Stimulated activated CD8-positive, alpha-beta memory T cell treated with anti-CD3 and anti-CD28 coated beads, Interleukin-4, amount 100 ng/mL, for 1 hour (primary cell): Measurements from ENCODE around the gene NR2F6.

Source experiments
- DNase-seq, 2 donors: peaks; one replicate each; pipeline ENCODE4 v3.0.0-alpha.2; 2020; ENCODE audit warnings: low read depth in 2 of 2, low spot score in 1 of 2

Gene NR2F6

DNA sequence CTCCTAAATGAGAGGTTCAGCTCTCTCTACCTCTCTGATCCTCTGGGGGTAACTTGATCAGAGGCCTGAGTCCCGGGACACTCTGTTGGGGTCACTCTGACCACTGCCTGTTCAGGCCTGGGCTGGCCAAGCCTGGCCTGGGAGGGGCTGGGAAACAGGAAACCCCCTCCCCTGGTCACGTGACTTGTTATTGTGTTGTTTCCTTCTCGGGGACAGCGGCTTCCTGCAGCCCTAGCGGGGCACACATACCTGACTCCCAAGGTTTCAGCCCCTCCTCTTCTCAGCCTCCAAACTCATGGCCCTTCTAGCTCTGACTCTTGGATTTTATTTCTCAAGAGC lies 18.9 kb upstream of the NR2F6 start, which contains the start of gene USHBP1:
Gene USHBP1, minus strand, starts transcription at position 105 of the 339 bp plus-strand sequence. CDS start 446 bp downstream, outside the sequence.
- no peak for DNase-seq

DNA sequence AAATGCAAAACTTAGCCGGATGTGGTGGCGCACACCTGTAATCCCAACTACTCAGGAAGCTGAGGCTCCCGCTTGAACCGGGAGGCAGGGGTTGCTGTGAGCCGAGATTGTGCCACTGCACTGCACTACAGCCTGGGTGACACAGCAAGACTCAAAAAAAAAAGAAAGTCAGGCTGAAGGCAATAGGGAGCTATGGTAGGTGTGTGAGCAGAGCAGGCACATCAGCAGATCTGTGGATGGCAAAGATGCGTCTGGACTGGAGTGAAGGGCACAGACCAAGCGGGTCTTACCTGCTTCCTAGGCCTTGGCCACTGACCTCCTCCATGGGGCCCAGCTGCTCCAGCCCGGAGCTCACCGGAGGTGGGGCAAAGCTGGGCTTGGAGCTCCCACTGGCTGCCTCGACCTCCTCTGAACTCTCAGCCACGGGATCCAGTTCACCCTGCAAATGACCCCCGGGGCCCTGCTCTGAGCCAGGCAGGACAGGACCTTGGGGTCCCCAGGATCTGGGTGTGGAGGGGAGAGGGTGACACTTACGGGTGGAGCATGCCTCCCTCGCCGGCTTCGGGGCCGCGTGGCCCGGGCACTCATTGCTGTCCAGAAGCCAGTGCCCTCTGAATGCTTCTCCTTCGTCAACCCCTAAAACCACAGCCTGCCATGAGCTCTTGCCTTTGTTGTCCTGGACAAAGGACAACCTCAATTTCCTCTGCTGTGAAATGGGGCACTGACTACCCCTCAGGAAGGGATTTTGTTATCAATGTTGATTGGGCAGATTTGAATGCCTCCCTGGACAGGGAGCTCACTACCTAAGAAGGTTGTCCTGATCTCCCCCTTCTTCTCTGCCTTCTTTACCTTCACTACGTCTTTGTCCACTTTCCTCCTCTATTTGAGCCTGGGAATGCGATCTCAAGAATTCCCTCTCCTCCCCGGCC lies 18.3 kb upstream of the NR2F6 start:
- DNase-seq = no peak

DNA sequence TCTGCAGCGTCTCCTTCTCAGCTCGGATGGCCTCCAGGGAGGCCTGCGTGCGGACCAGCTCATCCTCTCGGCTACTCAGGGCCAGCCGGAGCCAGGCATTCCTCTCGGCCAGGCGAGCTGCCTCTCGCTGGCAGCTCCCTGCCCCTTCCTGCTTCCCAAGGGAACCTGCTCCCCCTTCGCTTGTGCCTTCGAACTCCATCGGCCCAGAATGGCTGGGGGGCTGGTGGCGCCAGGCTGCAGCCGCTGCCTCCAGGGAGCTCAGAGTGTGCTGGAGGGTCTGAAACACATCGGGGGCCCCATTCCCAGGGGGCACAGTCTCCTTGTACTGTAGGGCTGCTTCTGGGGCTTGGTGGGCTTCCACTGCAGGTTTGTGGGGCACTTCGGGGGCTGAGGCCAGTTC lies 16.8 kb upstream of the NR2F6 start:
- no peak for DNase-seq

DNA sequence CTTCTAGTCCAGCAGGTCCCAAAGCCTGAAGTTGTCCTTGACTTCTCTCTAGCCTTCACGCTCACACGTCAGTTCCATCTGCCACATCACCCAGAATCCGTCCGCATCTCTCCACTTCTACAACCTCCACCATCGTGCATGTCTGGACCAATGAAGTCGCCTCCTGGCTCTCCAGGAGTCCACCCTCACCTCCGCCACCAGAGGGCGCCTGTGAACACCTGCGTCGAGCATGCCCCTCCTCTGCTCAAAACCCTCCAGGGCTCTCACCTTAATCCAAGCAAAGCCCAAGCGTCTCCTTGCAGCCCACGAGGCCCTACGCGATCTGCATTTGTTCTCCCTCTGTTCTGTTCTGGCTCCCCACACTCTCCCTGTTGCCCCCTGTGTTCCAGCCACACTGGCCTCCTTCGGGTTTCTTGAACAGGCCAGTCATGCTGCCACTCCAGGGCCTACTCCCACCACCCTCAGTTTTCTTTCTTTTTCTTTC lies 15.2 kb upstream of the NR2F6 start:
- peak; percentile 80 for DNase-seq

DNA sequence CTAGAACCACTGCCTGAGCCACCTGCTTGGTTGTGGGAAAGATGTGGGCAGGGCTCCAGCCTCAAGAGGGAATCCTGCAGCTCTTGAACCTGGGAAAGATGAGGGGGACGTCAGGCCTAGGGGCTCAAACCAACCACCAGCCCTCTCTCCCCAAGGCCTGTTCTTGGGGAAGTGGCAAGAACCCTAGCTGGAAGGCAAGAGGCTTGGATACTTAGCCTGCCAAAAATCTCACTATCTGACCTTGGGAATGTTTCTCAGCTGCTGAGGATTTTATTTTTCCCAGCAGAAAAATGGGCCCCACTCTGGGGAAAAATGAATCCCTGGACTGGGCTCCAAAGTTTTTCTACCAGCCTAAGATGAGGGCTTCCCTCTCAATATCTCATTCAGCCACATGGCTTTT lies 14.2 kb upstream of the NR2F6 start:
- no peak for DNase-seq

DNA sequence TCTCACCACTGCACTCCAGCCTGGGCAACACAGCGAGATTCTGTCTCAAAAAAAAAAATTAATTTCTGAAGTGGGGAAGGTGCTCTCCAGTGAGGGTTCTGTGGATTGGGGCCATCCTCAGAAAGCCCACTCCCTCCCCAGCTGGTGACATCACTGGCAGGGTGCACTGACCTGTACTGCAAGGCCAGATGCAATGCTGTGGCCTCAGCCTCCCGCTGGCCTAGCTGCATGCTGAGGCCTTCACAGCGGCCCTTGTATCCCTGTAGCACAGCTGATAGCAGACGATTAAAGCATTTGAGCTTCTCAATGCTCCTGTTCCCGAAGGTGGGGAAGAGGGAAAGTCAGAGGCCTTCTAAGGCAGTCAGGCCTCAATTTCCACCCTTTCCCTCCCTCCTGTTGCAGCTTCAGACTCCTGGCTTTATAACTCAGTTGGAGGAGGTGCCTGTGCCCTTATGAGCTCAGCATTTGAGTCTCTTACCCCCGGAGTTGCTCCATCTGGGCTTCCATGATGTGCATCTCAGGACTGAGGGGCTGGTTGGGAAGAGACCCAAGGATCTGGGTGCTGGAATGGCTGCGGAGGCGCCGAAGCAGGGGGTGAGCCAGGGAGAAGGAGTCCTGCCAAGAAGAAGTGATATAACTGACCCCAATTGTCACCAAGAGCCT lies 13.5 kb upstream of the NR2F6 start:
- DNase-seq = no peak

DNA sequence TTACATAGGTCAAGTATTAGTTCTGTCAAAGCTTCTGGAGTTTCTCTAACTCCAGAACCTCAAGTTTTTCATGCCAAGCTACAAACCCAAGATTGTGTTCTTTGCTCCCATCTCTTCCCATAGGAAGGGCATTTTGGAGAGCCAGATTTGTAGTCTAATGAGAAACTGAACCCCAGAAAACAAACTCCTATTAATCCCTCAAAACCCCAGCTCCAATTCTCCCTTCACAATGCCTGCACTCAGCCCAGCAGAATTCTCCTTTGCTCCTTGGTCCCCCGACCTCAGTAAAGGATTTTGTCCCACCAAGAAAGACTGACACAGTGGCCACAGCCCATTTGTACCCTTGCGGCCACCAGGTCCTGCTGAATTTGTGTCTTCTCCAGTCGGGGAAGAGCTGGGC lies 10.4 kb upstream of the NR2F6 start:
- no peak for DNase-seq

DNA sequence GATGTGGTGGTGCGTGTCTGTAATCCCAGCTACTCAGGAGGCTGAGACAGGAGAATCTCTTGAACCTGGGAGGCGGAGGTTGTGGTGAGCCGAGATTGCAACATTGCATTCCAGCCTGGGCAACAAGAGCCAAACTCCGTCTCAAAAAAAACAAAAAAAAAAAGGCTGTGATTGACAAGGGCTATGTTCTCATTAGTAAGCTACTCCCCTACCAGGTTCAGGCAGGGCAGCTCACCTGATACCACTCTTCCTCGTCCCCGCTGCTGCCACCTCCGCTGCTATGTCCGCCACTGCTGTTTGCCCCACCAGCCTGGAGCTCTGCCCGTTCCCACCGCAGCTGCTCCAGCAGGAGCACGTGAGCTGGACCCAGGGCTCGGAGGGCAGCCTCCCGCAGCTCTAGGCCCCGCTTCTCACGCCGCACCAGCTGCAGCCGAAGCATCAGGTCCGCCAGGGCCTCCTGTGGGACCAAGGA lies 9.5 kb upstream of the NR2F6 start:
- DNase-seq = no peak

DNA sequence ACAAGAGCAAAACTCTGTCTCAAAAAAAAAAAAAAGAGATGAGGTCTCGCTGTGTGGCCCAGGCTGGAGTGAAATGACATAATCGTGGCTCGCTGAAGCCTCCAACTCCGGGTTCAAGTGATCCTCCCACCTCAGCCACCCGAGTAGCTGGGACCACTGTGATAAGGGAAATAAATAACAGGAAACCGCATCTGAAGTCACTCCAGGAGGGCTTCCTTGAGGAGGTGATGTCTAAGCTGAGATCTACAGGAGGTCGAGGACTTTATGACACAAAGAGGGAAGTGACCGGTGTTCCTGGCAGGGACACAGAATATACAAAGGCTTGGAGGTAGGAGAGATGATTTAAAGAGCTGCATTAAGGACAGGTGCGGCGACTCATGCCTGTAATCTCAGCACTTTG lies 8.9 kb upstream of the NR2F6 start:
- no peak for DNase-seq

DNA sequence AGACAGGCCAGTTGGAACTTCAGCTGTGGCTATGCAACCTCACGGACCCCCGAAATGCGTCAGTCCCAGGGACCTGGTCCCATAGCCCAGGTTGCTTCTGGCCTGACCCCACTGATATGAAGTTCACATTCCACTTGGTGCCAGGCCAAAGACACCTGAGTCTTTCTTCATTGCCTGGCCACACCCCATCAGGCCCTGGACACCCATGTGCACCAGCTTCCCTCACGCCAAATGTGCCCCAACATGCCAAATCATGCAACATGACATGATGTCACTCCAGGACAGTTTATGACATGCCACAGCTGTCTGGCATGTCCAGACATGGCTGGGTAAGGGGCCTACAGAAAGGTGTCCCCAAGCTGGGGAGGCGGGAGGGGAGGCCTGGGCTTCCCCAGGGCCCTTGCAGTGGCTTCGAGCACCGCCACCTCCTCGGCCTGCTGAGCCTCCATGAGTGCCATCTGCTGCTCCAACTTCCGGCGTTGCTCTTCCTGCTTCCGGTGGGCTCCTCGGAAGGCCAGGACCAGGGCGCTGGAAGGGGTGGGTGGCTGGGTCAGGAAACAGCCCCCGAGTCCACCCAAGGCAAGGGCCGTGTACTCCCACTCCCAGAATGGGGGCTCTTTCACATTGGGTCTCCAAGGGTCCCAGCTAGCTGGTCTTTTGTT lies 4.3 kb upstream of the NR2F6 start:
- no peak for DNase-seq

DNA sequence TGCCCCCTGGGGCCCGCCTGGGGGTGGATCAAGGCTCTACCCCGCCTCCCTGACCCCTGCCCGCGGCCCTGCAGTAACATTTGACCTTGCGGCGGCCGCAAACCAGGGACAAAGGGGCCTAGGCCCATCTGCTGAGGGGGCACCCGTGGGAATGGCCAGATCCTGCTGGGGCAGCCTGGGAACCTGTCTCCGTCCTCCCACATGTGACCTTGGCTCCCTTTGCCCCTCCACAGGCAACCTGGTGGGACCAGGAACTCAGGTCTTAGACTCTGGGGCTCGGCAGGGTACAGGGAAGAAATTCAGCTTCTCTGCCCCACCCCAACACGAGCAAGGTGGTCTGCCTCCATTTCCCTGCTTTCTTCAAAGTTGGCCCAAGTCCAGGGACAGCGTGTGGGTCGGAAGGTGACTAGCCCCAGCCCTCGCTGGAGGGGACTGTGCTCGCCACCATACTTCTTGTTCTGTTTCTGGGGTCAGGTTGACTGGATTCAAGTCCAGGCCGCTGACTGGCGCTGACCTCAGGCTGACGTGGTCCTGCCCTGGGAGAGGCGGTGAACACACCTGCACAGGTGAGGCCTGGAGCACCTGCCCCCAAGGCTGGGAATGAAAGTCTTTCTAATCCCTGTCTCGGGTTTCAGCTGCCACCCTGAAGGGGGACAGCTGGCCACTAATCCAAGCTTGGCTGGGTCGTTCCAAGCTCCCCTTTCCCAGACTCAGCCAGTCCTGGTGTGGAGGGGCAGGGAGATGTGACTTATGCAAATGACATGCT lies 2.5 kb upstream of the NR2F6 start:
- DNase-seq = no peak

DNA sequence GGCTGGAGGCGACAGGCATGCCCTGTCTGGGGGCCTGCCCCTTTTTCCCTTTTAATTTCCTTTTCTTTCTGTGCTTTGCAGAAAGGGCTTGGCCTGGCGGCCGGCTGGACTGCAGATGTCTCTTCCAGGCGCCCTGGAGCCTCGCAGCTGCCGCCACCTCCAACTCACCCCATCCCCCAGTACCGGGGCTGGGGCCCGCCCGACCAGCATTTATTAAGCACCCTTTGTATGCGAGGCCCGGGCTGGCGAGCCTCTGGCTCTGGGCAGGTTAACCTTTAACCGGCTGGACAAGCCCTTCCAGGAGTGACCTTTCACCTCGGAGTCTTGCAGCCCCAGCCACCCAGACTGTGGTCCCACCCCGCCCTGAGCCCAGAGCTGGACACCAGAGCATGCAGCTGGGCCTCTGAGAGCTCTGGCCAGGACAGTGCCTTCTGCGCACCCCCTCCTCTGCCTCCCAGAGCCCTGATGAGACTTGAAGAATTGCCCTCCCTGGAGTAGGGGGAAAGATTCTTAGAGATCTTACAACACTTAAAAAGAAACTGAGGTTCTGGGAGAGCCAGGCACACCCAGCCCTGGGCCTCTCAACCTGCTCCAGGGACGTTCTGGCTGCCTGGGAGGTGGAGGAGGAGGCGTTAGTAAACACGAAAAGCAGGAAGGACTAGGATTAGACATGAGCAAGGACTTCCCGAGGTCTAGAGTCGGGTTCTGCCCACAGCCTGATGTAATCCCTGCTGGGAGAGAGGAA lies 1.1 kb upstream of the NR2F6 start:
- no peak for DNase-seq

DNA sequence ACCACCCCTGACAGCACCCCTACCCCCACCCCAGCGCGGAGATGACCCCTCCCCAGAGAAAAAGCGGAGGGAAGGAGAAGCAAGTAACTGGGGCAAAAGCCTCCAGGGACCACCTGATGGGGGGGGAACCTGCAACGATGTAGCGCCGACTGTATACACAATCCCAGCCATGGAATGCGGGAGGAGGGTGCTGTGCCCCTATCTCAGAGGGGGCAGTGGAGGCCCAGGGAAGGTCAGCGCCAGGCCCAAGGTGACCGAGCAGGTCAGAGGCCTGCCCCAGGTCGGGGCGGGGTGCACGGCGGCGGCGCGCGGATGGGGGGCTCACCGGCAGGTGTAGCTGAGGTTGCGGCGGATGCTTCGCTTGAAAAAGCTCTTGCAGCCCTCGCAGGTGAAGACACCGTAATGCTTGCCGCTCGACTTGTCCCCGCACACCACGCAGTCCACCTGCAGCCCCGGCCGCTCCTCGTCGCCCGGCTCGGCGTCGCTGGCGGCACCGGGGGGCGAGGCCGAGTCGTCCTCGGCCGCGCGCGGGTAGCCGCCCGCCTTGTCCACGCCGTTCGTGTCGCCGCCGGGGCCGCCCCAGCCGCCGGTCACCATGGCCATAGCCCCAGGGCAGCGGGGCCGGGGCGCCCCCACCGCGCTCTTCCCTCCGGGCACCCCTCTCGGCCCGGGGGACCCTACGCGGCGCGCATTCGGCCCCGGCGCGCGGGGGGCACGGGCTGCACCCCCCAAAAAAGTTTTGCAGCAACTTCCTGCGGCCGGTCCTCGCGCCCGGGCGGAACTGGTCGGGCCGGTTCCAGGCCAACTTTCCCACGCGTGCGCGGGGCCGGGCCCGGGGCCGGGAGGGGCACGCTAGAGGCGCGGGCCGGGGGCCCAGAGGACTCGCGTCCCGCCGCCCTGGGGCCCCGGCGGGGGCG lies 843 bp downstream of the NR2F6 start:
- no peak for DNase-seq

DNA sequence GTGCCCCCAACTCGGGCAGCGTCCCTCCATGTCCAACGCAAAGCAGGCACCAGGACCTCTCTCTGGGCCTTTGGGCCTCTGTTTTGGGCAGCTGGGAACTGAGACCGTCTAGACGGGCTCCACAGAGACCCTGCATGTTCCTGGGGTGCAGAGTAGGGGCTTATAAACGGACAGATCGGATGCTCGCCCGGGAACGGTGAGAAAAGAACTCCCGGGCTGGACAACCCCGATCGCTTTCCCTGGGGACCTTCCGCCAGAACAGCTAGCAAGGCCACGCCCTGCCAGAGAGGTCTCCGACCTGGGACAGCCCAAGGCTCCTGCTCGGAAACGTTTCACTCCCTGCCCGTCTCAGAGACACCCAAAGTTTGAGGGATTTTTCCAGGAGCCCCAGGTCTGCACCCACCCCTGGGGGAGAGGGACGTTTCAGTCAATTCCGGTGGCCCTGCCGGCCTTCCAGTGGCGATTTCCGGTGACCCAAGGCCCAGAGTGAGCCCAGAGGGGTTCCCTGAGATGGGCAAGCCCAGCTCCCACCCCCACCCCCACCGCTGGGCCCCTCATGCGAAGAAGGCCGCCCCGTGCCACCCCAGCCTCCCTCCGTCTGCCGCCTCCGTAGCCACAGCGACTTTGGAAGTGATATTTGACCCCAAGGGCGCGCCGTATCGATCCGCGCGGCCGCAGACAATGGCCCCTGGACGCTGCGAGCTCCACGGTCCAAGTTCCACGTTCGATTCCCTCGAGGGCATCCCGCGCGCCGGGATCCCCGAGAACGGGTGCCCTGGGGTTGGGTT lies 1.7 kb downstream of the NR2F6 start:
- DNase-seq = no peak

DNA sequence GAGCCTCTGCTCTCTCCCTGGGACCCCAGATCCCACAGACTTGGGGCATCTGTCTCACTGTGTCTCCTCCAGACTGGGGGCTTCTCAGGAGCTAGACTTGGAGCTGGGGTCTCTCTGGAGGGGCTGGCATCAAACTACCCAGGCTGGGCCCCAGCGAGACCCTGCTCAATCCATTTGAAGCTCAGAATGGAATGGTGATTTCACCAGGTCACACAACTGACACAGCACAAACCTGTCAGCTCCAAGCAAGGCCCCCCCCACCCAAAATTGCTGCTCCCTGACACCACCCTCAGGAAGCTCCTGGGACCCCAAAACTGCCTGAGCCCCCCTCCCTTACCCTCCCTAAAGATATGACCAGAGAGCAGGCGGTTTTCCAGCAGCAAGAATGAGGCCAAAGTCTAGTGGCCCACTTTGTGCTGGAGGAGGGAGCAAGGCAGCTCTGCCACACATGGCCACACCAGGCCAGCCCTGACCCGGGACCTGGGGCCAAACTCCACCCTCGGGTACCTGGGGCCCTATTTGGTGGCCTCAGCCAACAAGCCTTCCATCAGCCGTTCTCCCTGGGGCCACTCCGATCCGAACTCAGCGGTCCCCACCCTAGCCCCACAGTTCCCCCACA lies 2.4 kb downstream of the NR2F6 start:
- DNase-seq = no peak

DNA sequence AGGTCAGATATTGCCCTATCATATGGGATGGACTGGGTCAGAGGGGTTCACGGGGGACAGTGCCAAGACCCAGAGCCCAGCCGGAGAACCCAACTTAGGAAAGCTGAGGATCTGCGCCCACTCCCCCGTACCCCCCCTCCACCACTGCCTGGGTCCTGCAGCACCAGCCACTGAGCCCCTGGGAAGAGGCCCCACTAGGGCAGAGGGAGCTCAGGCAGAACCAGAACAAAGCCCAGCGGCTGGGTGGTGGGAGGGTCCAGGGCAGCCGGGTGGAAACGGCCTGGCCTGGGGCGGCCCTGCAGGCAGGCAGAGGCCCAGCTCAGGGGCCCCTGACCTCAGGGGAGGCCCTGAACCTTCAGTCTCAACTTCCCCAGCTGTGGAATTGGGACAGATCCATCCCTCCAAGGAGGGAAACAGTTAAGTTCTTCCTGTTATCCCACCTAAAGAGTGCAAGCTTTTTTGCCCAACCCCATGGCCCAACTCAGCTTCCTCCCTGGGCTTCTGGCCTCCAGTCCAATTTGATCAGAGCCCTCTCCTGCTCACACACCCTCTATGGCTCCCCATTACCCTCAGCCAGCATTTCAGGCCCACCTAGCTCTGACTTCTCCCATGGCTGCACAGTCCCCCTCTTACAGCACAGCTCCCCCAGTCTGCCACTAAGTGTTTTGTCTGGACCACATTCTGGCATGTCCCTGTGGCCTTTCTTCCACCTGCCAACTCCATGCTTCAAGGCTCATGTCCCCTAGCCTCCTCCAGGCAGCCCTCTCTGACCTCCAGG lies 3.1 kb downstream of the NR2F6 start:
- DNase-seq = no peak

DNA sequence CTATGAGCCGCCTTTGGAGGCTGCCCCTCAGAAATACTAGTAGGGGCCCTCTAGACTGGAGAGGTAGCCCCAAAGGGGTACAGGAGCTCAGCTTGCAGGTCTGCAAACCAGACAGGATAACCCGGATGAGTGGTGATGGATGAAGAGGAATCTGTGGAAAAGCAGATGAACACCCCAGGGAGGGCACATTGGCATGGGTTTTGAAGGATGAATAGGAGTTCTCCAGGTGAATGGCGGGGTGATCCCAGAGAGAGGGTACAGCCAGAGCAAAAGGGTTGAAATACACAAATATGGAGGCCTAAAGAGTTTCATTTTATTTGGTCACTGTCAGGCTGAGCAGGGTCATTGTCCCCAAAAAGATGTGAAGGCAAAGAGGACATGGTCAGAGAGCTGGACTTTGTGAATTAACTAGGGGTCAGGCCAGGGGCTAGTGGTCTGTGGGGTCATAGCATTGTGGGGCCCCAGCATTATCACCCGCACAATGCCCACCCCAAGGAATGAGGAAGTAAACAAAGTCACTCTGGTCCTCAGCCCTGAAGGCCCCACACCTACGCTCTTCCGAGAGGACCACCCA lies 4.8 kb downstream of the NR2F6 start:
- no peak for DNase-seq
